Calu3 (cell line): Measurements from ENCODE around the gene MYH16. TPM values are rescaled to one million over a fixed set of nuclear protein-coding genes. Genes with fewer than 3 reads are reported as not detected.
A peak's percentile ranks its signal among the peaks of the same experiment; 100 is the strongest.

Experiments
- BruUV-seq: library from RNA; stranded (reverse); fragments of 400-500 nt; replicated peaks from 2 replicates; lab custom pipeline; 2021; lab: Mats Ljungman, UMichigan
- CTCF ChIA-PET: fragments of 300-600 bp; sonication (Branson Sonifier 250); formaldehyde crosslinking; loops from one replicate; lab custom pipeline; 2022; ENCODE audit warnings: antibody characterized with exemption; lab: Charles Lee
- DNase-seq: peaks from one replicate; pipeline ENCODE4 v3.0.0; 2022
- H3K27ac Mint-ChIP-seq: one replicate; pipeline ENCODE4 v1.8.0; 2022; ENCODE audit warnings: mixed read lengths; ENCODE audit not compliant: unreplicated experiment
- H3K27me3 Mint-ChIP-seq: one replicate; pipeline ENCODE4 v1.8.0; 2022; ENCODE audit warnings: mixed read lengths; ENCODE audit not compliant: unreplicated experiment
- H3K36me3 Mint-ChIP-seq: one replicate; pipeline ENCODE4 v1.8.0; 2022; ENCODE audit warnings: mild to moderate bottlenecking, moderate library complexity, mixed read lengths; ENCODE audit not compliant: insufficient read depth, unreplicated experiment
- H3K4me1 Mint-ChIP-seq: one replicate; pipeline ENCODE4 v1.8.0; 2022; ENCODE audit warnings: mild to moderate bottlenecking, low read depth, mixed read lengths; ENCODE audit not compliant: unreplicated experiment
- H3K4me3 Mint-ChIP-seq: one replicate; pipeline ENCODE4 v1.8.0; 2022; ENCODE audit warnings: mild to moderate bottlenecking, low read depth, moderate library complexity, mixed read lengths; ENCODE audit not compliant: unreplicated experiment
- H3K9me3 Mint-ChIP-seq: one replicate; pipeline ENCODE4 v1.8.0; 2022; ENCODE audit warnings: low read depth, mixed read lengths; ENCODE audit not compliant: unreplicated experiment
- CTCF ChIP-seq: fragments of 200-600 bp; IDR thresholded peaks from one replicate; pipeline ENCODE4 v1.8.0; 2022; ENCODE audit warnings: antibody characterized with exemption; ENCODE audit not compliant: unreplicated experiment
- intact Hi-C: fragments of 100-400 bp; cut with micrococcal nuclease; formaldehyde crosslinking; loops from one replicate; pipeline ENCODE4 v1.10.0; 2022; ENCODE audit not compliant: unreplicated experiment
- total RNA-seq: library from RNA; stranded (reverse); gene quantifications from 2 replicates; pipeline ENCODE4 v1.2.3, GENCODE V29; 2022

The MYH16 gene
- total RNA-seq, 1 experiment from 2014 or later = 0.97 TPM

GRCh38 chr7:99309111-99309510 lies 36.5 kb downstream of the MYH16 start:
- H3K4me3 Mint-ChIP-seq = no peak overlapping the region
- CTCF ChIA-PET = no interaction called here
- no peaks in the 10 kb centered on the region for H3K27me3 Mint-ChIP-seq
- H3K27ac Mint-ChIP-seq = no peak overlapping the region
- no peaks in the 10 kb centered on the region for H3K4me1 Mint-ChIP-seq
- no TSS peak for BruUV-seq
- H3K36me3 Mint-ChIP-seq = no peaks in the 10 kb centered on the region
- TF ChIP-seq CTCF = no peak
- no peaks in the 10 kb centered on the region for H3K9me3 Mint-ChIP-seq
- intact Hi-C loops = no loop called here
- DNase-seq = no peak

GRCh38 chr7:99310004-99310403 lies 37.4 kb downstream of the MYH16 start:
- Mint-ChIP-seq H3K9me3 (no peaks in the 10 kb centered on the region), H3K27ac (no peak overlapping the region), H3K27me3 (no peaks in the 10 kb centered on the region), H3K4me1 (no peaks in the 10 kb centered on the region), H3K4me3 (no peak overlapping the region), H3K36me3 (no peaks in the 10 kb centered on the region)
- intact Hi-C loops = loop anchor here (5.0 to 10.0 kb wide), 2 partner anchors 43 to 205 kb away; no protein-coding TSS in a partner anchor
- CTCF ChIA-PET = interaction anchor here (0.6 kb wide), 2 partner anchors 21 to 456 kb away, joined by 3 to 8 read pairs; no protein-coding TSS in a partner anchor
- no peak for TF ChIP-seq CTCF
- no TSS peak for BruUV-seq
- DNase-seq = no peak

GRCh38 chr7:99311702-99312101 lies 39.1 kb downstream of the MYH16 start:
- intact Hi-C loops = loop anchor here (5.0 to 10.0 kb wide), 2 partner anchors 44 to 207 kb away; no protein-coding TSS in a partner anchor
- H3K9me3 Mint-ChIP-seq = no peaks in the 10 kb centered on the region
- BruUV-seq = no TSS peak
- no peak for DNase-seq
- CTCF ChIA-PET = interaction anchor here (0.6 kb wide), 1 partner anchor 57 kb away, joined by 5 read pairs; no protein-coding TSS in a partner anchor
- no peak overlapping the region for H3K4me3 Mint-ChIP-seq
- TF ChIP-seq CTCF = no peak
- no peaks in the 10 kb centered on the region for H3K4me1 Mint-ChIP-seq
- no peaks in the 10 kb centered on the region for H3K27me3 Mint-ChIP-seq
- no peaks in the 10 kb centered on the region for H3K36me3 Mint-ChIP-seq
- no peak overlapping the region for H3K27ac Mint-ChIP-seq

GRCh38 chr7:99312316-99313203 lies 39.9 kb downstream of the MYH16 start:
- Mint-ChIP-seq H3K9me3 (no peaks in the 10 kb centered on the region), H3K36me3 (no peaks in the 10 kb centered on the region), H3K4me3 (no peak overlapping the region), H3K4me1 (no peaks in the 10 kb centered on the region), H3K27ac (no peak overlapping the region), H3K27me3 (no peaks in the 10 kb centered on the region)
- DNase-seq = peak; percentile 72
- peak; percentile 61 for TF ChIP-seq CTCF
- CTCF ChIA-PET = interaction anchor here (0.6 kb wide), 1 partner anchor 153 kb away, joined by 4 read pairs; no protein-coding TSS in a partner anchor
- no TSS peak for BruUV-seq
- intact Hi-C loops = loop anchor here (1.0 to 10.0 kb wide), 3 partner anchors 45 to 272 kb away; no protein-coding TSS in a partner anchor
